Nucleus accumbens (tissue), 56 donors: ENCODE measurements around the gene CMSS1.

Experiments used
- DNase-seq, 56 donors: peaks; one replicate each; lab custom pipeline; 2025; lab: John Stamatoyannopoulos, UW

The CMSS1 gene

DNA sequence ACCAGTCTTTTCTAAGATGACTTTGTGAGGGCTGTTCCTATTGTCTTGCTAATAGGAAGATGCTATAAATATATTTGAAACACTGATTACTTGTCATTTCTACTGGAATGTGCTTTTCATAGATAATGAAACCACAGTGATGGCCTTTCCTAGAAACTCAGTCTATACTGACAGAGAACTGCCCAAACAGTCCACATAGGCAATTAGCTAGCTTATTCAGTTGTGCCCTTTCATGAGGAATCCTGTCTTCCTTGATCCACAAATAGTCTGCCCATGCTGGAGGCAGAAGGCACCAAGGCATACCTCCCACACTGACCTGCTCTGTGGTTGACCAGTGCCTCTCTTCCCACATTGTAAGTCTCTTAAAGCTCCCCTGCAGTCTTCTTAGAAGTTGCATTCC is 135.9 kb downstream of the CMSS1 start:
- DNase-seq, result no peak

DNA sequence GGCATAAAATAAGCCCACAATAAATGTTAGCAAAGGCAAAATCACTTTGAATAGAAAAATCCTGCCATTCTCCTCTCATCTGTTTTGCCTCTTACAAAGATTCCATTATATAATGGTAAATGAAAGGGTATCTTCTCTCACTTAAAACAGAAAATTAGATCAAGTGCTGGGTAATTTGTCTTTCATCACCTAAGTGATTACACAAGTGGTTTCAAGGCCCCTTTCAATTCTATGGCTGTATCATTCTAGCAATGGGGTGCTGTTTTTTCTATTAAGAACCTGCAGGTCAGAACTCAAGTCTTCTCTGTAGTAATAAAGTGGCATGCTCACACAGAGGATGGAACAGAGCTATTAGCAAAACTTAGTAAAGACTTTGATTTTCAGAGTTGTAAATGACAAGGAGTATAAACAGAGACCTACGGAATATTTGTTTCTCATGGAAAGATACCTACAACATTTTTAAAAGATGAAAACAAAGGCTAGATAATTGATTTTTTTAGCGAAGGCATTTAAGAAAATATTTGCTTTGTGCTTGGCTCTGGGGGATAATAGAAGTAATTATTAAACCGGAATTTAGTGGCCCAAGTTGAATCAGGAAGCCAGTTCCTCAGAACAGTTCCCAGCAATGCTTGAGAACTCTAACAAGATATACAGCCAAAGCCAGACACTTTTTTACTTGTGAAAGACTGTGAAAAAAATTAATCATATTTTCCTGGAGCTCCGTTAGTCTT is 137.4 kb downstream of the CMSS1 start:
- DNase-seq, result no peak

DNA sequence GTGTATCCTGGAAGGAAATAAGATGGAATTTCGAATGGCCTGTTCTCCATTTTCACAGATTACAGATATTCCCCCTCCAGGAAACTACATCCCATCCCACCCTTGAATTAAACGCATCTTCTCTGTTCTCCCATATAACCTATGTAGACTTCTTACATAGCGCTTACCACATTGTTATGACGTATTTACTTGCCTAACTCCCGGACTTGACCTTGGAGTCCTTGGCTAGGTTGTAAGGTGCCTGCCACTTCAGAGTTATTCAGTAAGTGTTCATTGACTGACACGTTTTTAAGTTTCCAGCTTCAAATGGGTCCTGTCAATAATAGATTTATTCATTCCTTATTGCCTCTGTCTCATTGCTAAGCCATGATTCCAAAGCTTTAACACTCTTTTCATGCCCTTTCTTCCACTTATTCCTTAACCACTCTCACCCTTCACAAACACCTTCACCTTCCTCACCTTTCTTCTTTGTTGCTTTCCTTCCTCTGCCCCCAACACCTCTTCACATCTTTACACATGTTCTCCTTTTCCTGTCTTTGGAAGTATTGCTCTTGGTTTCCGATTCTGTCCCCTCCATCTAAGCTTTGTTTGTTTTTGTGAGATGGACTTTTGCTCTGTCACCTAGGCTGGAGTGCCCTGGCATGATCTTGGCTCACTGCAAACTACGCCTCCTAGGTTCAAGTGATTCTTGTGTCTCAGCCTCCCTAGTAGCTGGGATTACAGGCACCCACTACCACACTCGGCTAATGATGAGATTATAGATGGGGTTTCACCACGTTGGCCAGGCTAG is 138.3 kb downstream of the CMSS1 start:
- no peak for DNase-seq

DNA sequence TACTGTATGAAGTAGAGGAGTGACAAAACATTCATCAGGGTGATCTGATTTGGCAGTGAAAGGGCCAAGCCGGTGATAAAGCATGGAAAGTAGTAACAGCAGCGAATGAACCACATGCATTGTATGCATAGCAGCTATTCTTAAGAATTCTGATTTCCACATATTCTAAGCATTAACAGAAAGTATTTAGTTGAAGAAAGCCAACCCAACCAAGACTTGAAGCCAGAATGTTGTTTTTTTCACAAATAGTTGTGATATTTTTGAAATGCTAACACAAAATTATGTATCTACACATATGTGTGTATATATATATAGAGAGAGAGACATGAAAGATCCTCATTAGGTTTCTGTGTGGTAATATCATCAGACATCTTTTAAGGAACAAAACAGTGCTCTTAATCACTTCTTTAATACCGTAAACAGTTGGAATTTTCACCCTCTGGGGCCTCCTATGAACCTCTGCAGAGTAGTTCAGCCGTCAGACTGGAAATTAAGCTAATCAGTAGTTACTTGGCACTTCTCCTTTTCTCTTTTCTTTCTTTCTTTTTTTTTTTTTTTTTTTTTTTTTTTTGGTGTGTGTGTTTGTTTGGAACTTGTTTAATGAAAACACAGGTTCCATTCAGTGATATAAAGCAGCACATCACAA is 139.6 kb downstream of the CMSS1 start:
- DNase-seq, result no peak

DNA sequence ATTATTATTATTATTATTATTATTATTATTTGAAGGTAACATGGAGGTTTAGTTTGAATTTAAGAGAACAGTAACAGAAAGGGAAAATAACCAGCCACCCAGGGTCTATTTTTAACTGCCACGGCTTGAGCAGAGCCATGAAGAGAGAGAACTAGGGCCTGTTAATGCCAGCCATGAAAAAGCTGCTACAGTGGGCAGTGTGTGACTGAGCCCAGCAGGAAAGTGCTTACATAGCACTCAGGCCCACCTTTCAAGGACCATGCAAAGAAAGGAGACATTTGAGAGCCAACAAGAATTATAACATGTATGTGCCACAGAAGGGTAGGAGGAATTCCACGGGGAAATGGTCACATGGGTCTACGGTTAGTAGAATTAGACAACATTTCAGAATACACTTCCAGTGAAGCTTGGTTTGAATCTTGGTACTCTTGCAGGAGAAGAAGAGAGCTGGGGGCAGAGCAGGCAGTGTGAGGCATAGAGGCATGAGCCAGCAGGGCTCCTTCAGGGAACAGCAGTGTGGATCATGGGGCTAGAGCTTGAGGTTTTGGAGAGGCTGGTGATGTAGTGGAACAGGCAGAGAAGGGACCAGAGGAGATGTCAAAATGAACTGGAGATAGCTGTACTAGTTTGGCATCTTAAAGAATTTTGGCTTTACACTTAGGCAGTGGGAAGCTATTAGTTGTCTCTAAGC is 140.7 kb downstream of the CMSS1 start:
- no peak for DNase-seq

DNA sequence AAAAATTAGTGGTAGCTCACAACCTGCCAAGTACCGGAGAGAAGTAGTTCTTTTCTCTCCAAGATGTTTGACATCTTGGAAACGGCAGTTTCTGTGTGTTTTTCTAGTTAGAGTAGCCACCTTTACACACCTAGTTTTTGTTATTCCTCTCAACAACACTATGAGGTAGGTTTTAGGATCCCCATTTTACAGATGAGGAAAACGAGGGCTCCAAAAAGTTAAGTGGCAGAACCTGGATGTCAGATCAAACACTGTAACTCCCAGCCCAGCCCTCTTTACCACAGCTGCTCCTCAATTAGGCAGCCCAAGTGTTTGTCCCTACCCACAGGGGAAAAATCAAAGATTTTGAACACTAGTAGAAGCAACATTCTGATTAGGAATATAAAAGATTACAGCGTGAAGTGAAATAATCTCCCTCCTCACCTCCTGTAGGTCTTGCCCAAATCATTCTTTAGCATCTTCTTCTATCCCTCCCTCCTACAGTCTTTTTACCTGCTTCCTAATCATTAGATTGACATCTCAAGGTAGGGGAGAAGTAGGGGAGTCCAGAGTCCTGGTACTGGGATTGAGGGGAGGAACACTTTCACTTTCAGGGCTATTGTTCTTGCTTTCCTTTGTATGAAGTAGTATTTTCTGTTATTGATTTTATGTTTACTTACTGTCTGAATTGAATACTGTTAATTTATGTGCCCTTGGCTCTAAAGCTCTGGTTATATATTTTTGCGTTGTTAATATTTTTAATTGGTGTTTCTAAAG is 142.6 kb downstream of the CMSS1 start:
- DNase-seq, result no peak

DNA sequence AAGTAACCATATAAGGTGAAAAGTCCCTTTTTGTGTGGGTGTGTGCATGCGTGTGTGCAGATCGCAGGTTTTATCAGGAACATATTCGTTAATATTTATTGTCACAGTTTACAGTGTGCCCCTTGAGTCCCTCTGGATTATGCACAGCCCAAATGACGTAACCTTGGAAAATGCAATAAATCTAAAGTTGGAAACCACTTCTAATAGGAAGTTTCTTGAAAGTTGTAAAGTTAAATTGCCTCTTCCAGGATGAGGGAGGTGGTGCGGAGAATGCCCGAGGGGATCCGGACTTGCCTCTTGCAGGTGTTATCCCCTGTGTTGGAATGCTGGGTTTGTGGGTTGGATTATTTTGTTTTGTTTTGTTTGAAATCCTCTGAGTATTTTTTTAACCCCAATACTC is 143.3 kb downstream of the CMSS1 start:
- DNase-seq, result no peak

DNA sequence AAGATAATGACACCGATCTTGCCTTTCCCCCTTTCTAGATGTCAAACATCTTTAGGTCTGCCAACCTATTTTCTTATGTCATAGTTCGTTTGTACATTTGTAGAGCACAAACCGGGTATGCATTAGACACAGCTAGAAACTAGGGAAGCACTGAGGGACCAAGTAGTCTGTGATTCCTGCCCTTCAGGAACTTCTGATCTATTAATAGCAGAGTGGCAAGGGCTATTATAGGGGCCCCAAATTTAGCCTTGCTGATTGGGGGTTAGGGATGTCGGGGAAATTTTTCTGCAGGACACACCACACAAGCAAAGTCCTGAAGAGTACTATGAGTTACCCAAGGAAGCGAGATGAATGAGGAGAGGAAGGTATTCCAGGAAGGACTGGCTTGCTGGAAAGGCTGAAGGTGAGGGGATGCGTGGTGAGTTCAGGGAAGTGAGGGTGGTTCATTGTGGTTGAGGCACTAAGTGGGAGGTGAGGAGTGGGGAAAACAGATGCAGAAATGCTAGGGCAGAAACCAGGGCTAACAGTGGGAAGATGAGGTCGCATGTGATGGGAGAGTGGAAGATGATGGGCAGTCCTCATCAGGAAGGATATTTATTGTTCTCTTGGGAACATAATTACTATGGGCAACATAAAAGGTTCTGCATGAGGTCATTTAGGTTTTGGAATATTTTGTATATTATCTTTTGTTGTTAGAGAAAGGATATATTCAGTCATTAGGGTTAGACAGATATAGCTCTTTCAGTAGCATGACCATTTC is 144.3 kb downstream of the CMSS1 start:
- no peak for DNase-seq

DNA sequence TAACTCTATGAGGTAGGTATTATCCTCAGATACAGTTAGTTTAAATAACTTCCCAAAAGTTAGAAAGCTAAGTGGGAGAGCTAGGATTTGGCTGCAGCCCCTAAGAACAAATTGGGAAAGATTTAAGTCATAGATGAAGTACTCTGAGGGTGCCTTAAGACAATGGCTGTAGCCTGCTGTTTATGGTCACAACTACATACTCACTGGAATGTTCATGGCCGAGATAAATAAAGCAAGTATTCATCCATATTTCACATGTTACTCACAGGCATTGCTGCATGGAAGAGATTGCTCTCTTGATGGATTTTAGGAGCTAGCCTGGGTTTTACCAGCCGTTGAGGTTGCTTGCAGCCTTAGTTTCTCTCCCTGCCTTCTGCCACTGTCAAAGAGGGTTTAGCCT is 145.0 kb downstream of the CMSS1 start:
- DNase-seq, result no peak

DNA sequence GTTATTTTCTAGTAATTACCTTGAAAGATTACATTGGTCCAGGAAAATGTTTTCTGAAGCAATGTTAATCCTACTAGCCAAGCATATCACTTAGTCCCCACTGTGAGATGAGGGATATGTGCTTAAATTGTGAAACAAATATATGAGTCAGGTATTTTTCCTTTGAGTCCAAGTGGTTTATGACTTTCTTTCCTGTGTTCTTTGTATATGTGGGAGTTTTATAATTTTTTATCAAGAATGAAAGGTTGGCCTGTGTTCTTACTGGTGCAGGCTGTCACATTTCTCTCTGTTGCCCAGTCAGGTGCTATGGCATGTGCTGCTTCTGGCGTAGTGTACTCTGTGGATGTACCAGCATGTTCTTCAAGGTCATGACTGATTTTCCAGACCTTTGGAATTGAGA is 147.4 kb downstream of the CMSS1 start:
- DNase-seq, result no peak

DNA sequence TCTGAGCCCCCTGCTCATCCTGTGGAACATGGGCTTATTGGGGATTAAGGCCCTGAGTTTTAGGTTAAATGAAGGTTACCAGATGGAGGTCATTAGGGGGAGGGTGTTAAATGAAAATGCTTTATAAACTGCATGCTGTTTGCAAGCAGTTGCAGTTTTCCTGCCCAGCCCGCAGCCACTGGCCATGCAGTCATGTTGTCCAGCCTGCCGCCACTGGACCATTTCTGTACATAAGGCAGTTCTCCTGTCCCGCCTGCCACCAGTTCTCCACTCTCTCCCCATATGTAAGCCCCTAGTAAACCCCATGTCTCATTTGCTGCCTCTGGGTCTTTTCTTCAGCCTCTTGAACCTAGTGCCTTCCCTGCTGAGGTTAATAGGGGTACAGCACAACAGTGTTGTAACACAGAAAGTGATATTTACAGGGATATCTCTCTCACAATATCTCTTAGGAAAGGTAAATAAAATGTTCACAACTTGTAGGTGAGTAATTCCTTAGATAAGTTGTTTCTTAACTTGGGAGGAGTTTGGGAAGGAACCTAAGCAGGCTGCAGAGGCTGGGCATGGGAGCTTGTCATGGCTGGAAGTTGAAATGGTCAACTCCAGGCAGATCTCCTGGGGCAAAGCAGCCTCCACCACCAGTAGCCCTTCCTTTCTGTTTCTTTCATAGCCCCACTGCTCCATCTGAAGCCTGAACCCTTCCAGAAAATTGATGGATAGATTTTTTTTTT is 148.2 kb downstream of the CMSS1 start:
- no peak for DNase-seq

DNA sequence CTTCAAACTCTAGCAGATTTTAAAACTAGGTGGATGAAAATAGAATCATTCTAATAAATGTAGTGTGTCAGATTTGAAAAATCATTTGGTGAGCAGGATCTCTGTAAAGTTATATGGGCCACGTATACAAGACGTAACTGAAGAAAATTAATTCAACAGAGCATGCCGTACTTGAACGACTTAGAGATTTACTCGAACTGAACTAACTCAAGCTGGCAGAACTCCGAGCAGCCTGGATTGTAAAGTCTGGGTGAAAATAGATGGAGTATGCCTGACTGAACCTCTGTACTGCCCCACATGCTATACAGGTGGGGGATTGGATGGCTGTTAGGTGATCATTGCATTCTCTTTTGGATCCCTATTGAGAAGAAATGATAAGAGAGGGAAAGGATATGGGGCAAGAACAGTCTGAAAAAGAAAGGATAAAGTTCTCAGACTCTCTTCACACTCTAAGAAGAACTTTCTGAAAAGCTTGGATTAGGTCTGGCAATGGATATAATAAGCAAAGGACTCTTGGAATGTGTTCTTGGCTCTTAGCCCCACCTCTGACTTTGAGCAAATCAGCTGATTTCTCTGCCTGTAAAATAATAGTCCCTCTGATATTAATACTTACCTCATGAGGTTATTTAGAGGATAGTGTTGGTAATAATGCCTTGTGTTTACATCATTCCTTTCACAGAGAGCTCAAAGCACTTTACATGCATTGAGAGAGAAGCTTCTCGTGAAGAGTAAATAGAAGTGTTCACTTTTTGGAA is 149.2 kb downstream of the CMSS1 start:
- DNase-seq, result no peak

DNA sequence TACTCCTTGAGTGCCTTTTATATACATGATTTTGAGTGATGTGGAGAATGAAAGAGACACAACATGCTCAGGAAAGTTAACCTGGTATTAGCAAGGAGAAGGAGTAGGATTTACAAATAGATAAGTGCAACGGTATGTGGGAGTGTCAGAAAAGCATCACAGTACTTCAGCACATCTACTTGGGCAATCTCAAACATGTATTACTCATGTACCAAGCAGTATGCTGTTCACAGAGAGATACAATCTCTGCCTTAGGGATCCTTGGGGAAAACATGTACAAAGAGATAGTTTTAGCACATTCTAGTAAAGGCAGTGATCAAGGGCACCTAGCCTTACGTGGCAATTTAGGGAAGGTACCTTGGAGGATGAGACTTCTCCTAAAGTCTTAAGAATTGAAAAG is 150.1 kb downstream of the CMSS1 start:
- DNase-seq, result no peak

DNA sequence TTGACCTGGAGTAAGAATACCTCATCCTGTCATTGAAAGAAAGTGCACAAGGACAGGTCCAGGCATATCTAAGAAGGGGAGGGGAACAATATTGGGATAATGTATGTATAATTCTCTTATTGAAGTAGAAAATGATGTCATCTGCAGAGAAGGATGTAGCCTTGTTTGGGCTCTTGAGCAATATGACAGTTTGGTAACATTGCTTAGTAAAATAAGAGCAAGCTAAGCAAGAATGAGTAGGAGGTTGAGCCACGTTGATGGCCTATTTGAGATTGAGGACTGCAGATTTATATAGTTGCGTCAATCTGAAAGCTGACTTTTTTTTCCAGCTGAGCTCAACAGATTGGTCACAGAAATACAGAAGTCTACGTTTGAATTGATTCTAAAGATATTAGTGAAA is 151.5 kb downstream of the CMSS1 start:
- DNase-seq, result no peak

DNA sequence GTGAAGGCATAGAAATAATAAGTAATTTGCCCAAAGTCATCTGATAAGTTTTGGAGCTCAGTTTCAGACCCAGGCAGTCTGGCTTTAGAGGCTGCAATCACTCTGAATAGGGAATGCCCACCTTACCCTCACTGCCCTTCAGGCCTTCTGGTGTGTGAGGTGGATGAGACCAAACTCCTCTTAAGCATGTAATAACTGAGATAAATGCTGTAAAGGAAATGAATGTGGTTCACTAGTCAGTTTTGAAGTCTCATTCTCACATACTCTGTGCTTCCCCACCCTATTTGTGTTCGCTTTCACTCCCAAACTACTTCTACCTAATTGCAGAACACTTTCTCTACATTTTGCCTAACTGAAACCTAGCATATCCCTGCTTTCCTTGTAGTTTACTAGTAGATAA is 152.5 kb downstream of the CMSS1 start:
- no peak for DNase-seq

DNA sequence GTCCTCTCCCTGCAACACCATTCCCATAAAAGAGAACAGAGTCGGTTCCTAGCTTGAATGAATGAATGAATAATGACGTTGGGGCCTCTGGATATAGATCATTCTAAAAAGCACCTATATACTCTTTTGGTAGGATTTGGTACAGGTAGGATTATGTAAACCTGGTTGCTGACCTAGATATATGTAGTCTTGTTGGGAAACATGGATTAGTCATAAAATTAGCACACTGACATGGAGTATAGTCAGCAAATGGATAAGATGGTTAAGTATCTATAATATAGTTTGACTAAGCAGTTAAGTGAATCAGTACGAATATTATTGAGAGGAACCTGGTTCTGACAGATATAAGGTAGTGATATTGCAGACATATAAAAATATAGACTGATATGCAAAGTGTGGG is 154.1 kb downstream of the CMSS1 start:
- DNase-seq, result no peak

DNA sequence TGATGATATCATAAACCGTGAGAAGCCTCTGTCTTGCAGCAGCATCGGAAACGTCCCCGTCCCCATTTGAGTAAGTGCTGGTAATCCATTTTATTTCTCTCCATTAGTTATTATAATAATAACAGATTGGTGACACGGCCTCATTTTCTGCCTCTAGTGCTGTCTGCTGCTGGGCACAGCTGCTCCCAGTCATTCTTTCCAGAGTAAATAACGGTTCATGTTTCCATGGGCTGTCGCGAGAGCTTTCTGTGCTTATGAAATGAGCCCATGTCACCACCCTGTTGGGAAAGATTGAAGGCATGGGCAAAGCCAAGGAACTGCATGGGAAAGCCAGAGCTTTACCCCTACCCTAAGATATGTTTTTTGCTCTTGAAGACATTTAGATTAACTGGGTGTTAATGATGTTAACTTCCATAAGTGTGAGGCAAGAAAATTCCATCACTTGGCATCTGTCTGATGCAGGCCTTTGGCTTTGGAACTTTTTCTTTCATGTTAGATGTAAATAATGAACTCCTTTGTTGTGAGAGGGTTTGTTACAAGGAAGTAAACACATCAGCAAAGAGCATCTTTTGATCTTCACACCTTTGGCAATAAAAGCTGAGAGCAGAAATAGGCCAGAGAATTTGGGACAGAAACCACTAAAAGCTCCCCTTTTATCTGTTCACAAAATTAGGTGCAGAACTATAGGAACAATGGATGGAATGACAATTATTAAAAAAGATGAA is 154.9 kb downstream of the CMSS1 start:
- no peak for DNase-seq

DNA sequence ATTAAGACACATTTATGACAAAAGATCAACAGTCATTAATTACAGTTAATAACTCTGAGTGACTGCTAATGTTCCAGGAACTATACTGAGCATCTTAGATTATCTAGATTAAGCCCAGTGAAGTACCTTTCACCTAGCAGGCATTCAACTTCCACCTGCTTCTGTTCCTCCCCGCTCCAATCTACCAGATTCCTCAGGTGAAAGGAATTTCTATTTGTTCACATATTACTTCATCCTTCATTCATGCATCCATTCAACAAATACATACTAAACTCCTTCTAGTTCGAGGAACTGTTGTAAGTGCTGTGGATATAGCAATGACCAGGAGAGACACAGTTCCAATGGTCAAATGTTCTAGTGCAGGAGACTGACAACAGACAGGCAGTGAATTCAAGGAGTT is 157.3 kb downstream of the CMSS1 start:
- no peak for DNase-seq
